Aorta (tissue), 5 donors: ENCODE results near the gene MAPKAPK2. TPM values are rescaled to one million over a fixed set of nuclear protein-coding genes. Genes with fewer than 3 reads are reported as not detected.
A peak's percentile ranks its signal among the peaks of the same experiment; 100 is the strongest.

ENCODE experiments used
- ATAC-seq: fragments of 200-7000 bp; cut with Tn5 transposase; one replicate; pipeline ENCODE4 v1.9.1; 2022; ENCODE audit warnings: moderate library complexity; ENCODE audit not compliant: low FRiP score
- DNase-seq, 2 donors: peaks; one replicate each; pipeline ENCODE4 v3.0.0-alpha.2; 2020
- H3K27ac ChIP-seq, 2 donors: one replicate each; pipeline ENCODE4 v1.5.1; 2013; ENCODE audit warnings: low read length in 2 of 2, mild to moderate bottlenecking in 2 of 2, moderate library complexity in 2 of 2, control low read depth in 1 of 2, inconsistent platforms in 1 of 2, low read depth in 1 of 2
- H3K27me3 ChIP-seq, 2 donors: one replicate each; pipeline ENCODE4 v1.6.1; 2013; ENCODE audit warnings: control low read depth in 1 of 2, low read length in 1 of 2, mild to moderate bottlenecking in 1 of 2, moderate library complexity in 1 of 2; ENCODE audit not compliant: insufficient read depth in 2 of 2, control insufficient read depth in 1 of 2
- H3K36me3 ChIP-seq, 2 donors: one replicate each; pipeline ENCODE4 v1.6.1; 2013; ENCODE audit warnings: control low read depth in 1 of 2, low read length in 1 of 2, mild to moderate bottlenecking in 1 of 2; ENCODE audit not compliant: insufficient read depth in 2 of 2, control insufficient read depth in 1 of 2
- H3K4me1 ChIP-seq, 2 donors: one replicate each; pipeline ENCODE4 v1.6.1; 2013; ENCODE audit warnings: low read length in 2 of 2, control low read depth in 1 of 2, mild to moderate bottlenecking in 1 of 2, moderate library complexity in 1 of 2; ENCODE audit not compliant: insufficient read depth in 2 of 2, control insufficient read depth in 1 of 2
- H3K4me3 ChIP-seq, 2 donors: one replicate each; pipeline ENCODE4 v1.5.1; 2013; ENCODE audit warnings: low read length in 2 of 2, control low read depth in 1 of 2, mild to moderate bottlenecking in 1 of 2
- H3K9me3 ChIP-seq: one replicate; pipeline ENCODE4 v1.6.1; 2013; ENCODE audit warnings: mild to moderate bottlenecking, low read length; ENCODE audit not compliant: control insufficient read depth
- WGBS, 2 donors: extraction: QIAGEN DNeasy Blood & Tissue Kit; methylation state at CpG; one replicate each; pipeline ENCODE4 v1.1.7; 2013; 5-methylcytosine and 5-hydroxymethylcytosine counted together
- intact Hi-C, 2 donors: fragments of 100-400 bp; cut with DNase I; formaldehyde crosslinking; loops; one replicate each; pipeline versions ENCODE4 v1.14.2 to v1.15.0; 2022
- polyA plus RNA-seq, 2 donors: library from polyadenylated mRNA; stranded (reverse); fragments of 200-250 nt; gene quantifications; one replicate each; pipeline ENCODE4 v1.2.3, GENCODE V29; 2013
- total RNA-seq, 2 donors: library from RNA; stranded (reverse); fragmentation: NEBNext Ultra II Directional; extraction: Animal tissue kit (Norgen Biotek cat#: 25700); gene quantifications; one replicate each; pipeline ENCODE4 v1.2.1, GENCODE V29; 2021
- donor health status: healthy with polysubstance abuse.
- donor health status: Bipolar disorder and iron deficiency.
- donor health status: DM: no; HTN: no; CAD: no.
- donor health status: DM: no; HTN: no; CAD: no.
- donor health status: DM: yes; HTN: yes; CAD: no.

MAPKAPK2 gene
- total and polyA plus RNA-seq, 4 donors: 40.2 to 117 (median 67.7) TPM

- intact Hi-C loops: loop anchor here (5.0 kb wide), 2 partner anchors 37 to 47 kb away; no protein-coding TSS in a partner anchor
Measured at GRCh38 chr1:206723805-206724472, 39.2 kb downstream of the MAPKAPK2 start.

GRCh38 chr1:206725109-206725963, 40.6 kb downstream of the MAPKAPK2 start:
- ATAC-seq (no peak), DNase-seq (no peak)
- 73 to 82% methylated on average over 9 of the region's 9 CpGs for WGBS, 2 donors
- intact Hi-C loops: loop anchor here in 1 of 2 donors (5.0 kb wide), 1 partner anchor 187 kb away; no protein-coding TSS in a partner anchor
- Histone ChIP-seq H3K4me1 (peaks cover 2 to 5% of the 10 kb centered on the region in 2 donors), H3K9me3 (no peaks in the 10 kb centered on the region), H3K4me3 (no peak overlapping the region), H3K27ac (no peak overlapping the region), H3K36me3 (peaks cover 3 to 6% of the 10 kb centered on the region in 2 donors), H3K27me3 (no peaks in the 10 kb centered on the region)

More at GRCh38 chr1:206723805-206724472, 39.2 kb downstream of the MAPKAPK2 start:
- DNase-seq: peak; percentile 65 to 83
- Histone ChIP-seq H3K27ac (peak overlapping the region in 1 of 2 donors; percentile 90), H3K36me3 (no peaks in the 10 kb centered on the region), H3K4me1 (peaks cover 2 to 5% of the 10 kb centered on the region in 2 donors), H3K27me3 (no peaks in the 10 kb centered on the region), H3K9me3 (no peaks in the 10 kb centered on the region), H3K4me3 (no peak overlapping the region)
- WGBS, 2 donors: 7 to 9% methylated on average over 12 of the region's 12 CpGs
- ATAC-seq: peak; percentile 77

- no peak for ATAC-seq
- Histone ChIP-seq H3K27me3 (no peaks in the 10 kb centered on the region), H3K27ac (no peak overlapping the region), H3K36me3 (peaks cover 6 to 17% of the 10 kb centered on the region in 2 donors), H3K4me1 (peaks cover 2 to 5% of the 10 kb centered on the region in 2 donors), H3K9me3 (no peaks in the 10 kb centered on the region), H3K4me3 (no peak overlapping the region)
- DNase-seq: no peak
- intact Hi-C loops: loop anchor here in 1 of 2 donors (5.0 kb wide), 1 partner anchor 184 kb away; no protein-coding TSS in a partner anchor
- WGBS, 2 donors: 59 to 62% methylated on average over 8 of the region's 8 CpGs
Measured at GRCh38 chr1:206727981-206728696, 43.4 kb downstream of the MAPKAPK2 start.

GRCh38 chr1:206728697-206728987, 43.9 kb downstream of the MAPKAPK2 start:
- intact Hi-C loops: loop anchor here in 1 of 2 donors (5.0 kb wide), 1 partner anchor 184 kb away; no protein-coding TSS in a partner anchor
- Histone ChIP-seq H3K36me3 (peaks cover 6 to 18% of the 10 kb centered on the region in 2 donors), H3K4me3 (no peak overlapping the region), H3K27me3 (no peaks in the 10 kb centered on the region), H3K9me3 (no peaks in the 10 kb centered on the region), H3K27ac (no peak overlapping the region), H3K4me1 (peaks cover under 1 to 2% of the 10 kb centered on the region in 2 donors)
- DNase-seq: no peak
- no peak for ATAC-seq
- 76 to 85% methylated on average over 7 to 9 of the region's 9 CpGs for WGBS, 2 donors

GRCh38 chr1:206729050-206729449, 44.3 kb downstream of the MAPKAPK2 start:
- H3K4me1 ChIP-seq: peaks cover 0 to 2% of the 10 kb centered on the region in 2 donors
- intact Hi-C loops: loop anchor here in 1 of 2 donors (5.0 kb wide), 1 partner anchor 183 kb away; no protein-coding TSS in a partner anchor
- 83 to 95% methylated on average over 6 of the region's 6 CpGs for WGBS, 2 donors
- DNase-seq (no peak), ATAC-seq (no peak)
- H3K36me3 ChIP-seq: peaks cover 6 to 18% of the 10 kb centered on the region in 2 donors
- H3K27me3 ChIP-seq: no peaks in the 10 kb centered on the region
- H3K27ac ChIP-seq: no peak overlapping the region
- H3K9me3 ChIP-seq: no peaks in the 10 kb centered on the region
- H3K4me3 ChIP-seq: no peak overlapping the region

- Histone ChIP-seq H3K36me3 (peaks cover 6 to 18% of the 10 kb centered on the region in 2 donors), H3K4me1 (peaks cover 0 to 2% of the 10 kb centered on the region in 2 donors), H3K27ac (no peak overlapping the region), H3K27me3 (no peaks in the 10 kb centered on the region), H3K9me3 (no peaks in the 10 kb centered on the region), H3K4me3 (no peak overlapping the region)
- DNase-seq (no peak), ATAC-seq (no peak)
- intact Hi-C loops: loop anchor here in 1 of 2 donors (5.0 kb wide), 1 partner anchor 183 kb away; no protein-coding TSS in a partner anchor
- 91% methylated on average over 3 of the region's 3 CpGs for WGBS, 2 donors
Measured at GRCh38 chr1:206729507-206729906, 44.8 kb downstream of the MAPKAPK2 start.

- intact Hi-C loops: loop anchor here in 1 of 2 donors (10.0 kb wide), 1 partner anchor 172 kb away; no protein-coding TSS in a partner anchor
- no peak overlapping the region for H3K27ac ChIP-seq
- no peaks in the 10 kb centered on the region for H3K4me1 ChIP-seq
- no peaks in the 10 kb centered on the region for H3K9me3 ChIP-seq
- H3K4me3 ChIP-seq: no peak overlapping the region
- no peak for ATAC-seq
- peaks cover 6 to 18% of the 10 kb centered on the region in 2 donors for H3K36me3 ChIP-seq
- DNase-seq: no peak
- no peaks in the 10 kb centered on the region for H3K27me3 ChIP-seq
- 85 to 89% methylated on average over 11 of the region's 11 CpGs for WGBS, 2 donors
Measured at GRCh38 chr1:206732508-206732907, 47.8 kb downstream of the MAPKAPK2 start.

- Histone ChIP-seq H3K4me1 (no peaks in the 10 kb centered on the region), H3K27me3 (no peaks in the 10 kb centered on the region), H3K9me3 (no peaks in the 10 kb centered on the region), H3K27ac (no peak overlapping the region), H3K4me3 (no peak overlapping the region), H3K36me3 (peaks cover 6 to 18% of the 10 kb centered on the region in 2 donors)
- intact Hi-C loops: loop anchor here in 1 of 2 donors (10.0 kb wide), 1 partner anchor 172 kb away; no protein-coding TSS in a partner anchor
- DNase-seq (no peak), ATAC-seq (no peak)
- WGBS, 2 donors: 89 to 92% methylated on average over 11 of the region's 11 CpGs
Measured at GRCh38 chr1:206732992-206733391, 48.3 kb downstream of the MAPKAPK2 start.
